NK-92 (cell line): Measurements from ENCODE around the gene TSFM.

Experiments used
- DNase-seq: peaks from one replicate; lab custom pipeline; 2025; ENCODE audit not compliant: unreplicated experiment; lab: John Stamatoyannopoulos, UW

The TSFM gene

DNA sequence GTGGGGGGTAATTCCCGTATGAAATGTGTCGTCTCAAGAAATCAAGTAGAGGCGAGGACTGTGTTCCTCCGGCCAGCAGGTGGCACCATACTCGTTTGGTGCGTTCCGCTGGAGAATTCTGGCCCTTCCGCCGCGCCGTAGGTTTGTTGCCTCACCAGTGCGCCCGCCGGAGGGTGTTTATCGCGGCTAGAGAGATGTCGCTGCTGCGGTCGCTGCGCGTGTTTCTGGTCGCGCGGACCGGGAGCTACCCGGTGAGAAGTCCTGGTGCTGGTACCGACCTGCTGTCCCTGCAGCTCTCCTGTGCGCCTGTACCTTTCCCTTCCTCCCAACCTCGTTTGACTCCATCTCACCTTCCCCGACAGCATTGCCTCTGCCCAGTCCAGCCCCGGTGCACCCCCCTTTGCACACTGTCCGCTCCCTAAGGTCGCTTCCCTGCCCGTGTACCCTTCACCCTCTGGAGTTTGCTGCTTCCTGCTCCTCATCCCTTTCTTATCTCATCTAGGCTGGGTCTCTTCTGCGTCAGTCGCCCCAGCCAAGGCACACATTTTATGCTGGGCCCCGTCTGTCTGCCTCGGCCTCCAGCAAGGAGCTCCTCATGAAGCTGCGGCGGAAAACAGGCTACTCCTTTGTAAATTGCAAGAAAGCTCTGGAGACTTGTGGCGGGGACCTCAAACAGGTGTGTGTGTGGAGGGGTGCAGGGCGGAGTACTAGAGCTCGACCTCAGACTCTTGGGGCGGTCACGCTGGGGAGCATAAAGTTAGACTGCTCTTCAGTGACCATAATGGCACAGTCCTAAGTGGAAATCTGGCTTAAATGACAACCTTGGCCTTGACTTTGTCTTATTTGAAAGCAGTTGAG lies at the start of gene TSFM:
TSFM (plus strand) TSS at position 180 of the 858 bp plus-strand sequence; CDS start at position 195, 15 bp downstream.
- DNase-seq = peak; percentile 67

DNA sequence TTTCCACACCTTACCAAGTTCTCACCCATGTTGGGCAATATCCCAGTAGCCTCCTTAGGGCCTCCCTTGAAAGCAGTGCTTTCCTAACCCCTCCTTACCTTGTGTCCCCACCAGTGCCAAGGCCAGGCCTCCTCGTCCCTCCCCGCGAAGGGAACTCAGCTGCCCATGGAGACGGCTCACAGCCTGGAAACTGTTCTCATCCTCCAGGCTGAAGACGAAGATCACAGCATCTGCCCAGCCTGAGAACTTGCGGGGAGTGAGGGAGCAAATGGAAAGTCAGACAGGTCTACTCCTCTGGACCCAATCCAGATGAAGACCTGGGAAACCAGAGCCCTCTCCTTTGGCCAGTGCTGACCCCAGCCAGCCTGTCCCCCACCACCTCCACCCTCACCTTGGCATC lies 48.7 kb upstream of the TSFM start:
- DNase-seq = no peak

DNA sequence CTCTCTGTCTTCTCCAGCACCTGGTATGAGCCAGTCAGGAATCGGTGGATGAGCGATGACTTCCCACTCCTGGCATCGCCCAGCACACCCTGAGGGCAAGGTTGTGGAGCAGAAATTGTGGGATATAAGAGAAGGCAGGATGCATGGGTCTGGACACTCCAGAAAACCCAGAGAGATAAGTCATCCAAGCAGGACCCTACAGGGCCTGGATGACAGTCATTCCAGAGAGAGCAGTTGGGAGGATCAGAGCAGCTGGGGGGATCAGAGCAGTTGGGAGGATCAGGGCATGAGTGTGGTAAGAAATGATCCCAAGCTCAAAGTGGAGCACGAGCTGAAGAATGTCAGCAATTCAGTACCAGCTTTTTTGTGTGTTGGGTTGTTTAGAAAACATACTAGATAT lies 48.0 kb upstream of the TSFM start:
- no peak for DNase-seq

DNA sequence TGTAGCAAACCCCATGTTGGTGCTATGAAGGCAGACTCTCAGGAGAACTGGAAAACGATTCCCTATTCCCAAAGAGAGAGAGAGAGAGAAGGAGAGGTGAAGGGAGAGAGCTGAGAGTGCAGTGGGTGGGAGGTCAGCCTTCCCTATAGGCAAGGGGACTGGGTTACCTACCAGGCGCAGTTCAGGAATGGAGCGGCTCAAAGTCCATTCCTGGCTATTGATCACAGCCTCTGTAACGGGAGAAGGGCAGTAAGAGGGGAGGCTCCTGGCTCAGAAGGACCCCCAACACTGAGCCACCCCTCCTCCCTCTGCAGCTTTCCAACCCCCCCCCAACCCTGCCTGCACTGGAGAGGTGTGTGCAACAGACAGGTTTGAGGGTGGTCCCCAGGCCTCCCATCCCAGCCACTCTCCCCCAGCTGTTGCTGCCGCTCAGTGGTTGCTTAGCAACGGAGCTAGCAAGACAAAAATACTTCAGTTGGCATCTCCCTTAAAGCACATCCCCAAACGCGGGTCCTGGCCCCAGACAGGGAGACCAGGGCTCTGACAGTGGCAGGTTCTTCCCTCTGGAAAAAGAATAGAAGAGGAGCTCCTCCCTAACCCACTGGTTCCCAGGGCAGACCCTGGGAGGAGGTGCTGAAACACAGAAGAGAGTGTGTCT lies 47.3 kb upstream of the TSFM start:
- no peak for DNase-seq

DNA sequence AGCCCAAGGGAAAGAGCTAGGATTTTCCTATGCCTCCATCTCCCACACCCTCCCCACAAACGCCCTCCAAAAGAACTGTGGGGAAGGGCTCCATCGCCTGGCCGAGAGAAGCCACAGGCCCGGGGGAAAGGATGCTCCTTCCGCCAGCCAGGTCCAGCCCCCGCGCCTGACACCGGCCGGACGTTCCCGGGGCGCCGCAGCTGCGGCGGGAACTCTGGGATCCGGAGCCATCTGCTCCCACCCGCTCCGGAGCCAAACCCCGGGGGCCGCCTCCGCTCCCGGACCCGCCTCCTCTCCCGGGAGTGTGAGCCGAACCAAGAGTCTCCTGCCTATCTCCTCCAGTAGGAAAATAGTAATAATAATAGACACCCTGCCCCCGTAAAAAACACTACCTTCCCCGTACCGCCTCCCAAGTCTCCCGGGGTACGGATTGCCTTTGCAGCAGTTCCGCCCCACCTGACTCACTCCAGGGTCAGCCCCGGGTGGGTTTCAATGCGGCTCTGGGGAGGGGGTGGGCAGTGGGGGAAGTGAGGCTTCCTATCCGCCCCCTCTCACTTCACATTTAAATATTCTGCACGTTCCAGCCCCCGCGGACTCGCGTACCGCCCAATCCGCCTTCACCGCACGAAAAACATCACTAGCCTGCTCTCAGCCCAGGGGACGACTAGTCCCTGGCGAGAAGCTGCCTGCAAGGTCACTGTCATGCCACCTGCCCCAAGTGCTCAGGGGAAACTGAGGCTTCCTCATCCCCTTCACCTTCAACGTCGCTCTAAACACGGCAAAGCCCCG lies 46.4 kb upstream of the TSFM start:
- no peak for DNase-seq

DNA sequence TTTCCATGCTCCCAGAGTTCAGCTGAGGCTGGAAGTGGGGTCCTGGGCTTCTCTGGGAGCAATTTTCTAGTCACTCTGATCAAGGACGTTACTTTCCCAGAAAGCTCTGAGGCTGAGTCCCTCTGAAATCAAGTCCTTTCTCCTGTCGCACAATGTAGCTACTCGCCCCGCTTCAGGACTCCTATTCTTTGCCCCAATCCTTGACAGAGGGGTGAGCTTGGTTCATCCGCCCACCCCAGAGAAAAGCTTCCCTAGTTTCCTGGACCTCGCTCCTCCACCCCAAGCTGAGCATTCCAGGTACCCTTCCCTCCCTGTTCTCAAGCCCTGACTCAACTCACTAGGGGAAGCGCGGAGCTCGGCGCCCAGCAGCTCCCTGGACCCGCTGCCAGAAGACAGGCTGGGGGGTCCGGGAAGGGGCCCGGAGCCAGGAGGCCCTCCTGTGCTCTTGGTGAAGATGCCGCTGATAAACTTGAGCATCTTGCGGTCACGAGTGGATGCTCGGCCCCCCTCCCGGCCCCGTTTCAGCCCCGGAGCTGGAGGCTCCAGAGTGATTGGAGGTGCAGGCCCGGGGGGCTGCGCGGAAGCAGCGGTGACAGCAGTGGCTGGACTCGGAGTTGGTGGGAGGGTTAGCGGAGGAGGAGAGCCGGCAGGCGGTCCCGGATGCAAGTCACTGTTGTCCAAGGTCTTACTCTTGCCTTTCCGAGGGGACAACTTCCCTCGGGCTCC lies 45.7 kb upstream of the TSFM start:
- no peak for DNase-seq

DNA sequence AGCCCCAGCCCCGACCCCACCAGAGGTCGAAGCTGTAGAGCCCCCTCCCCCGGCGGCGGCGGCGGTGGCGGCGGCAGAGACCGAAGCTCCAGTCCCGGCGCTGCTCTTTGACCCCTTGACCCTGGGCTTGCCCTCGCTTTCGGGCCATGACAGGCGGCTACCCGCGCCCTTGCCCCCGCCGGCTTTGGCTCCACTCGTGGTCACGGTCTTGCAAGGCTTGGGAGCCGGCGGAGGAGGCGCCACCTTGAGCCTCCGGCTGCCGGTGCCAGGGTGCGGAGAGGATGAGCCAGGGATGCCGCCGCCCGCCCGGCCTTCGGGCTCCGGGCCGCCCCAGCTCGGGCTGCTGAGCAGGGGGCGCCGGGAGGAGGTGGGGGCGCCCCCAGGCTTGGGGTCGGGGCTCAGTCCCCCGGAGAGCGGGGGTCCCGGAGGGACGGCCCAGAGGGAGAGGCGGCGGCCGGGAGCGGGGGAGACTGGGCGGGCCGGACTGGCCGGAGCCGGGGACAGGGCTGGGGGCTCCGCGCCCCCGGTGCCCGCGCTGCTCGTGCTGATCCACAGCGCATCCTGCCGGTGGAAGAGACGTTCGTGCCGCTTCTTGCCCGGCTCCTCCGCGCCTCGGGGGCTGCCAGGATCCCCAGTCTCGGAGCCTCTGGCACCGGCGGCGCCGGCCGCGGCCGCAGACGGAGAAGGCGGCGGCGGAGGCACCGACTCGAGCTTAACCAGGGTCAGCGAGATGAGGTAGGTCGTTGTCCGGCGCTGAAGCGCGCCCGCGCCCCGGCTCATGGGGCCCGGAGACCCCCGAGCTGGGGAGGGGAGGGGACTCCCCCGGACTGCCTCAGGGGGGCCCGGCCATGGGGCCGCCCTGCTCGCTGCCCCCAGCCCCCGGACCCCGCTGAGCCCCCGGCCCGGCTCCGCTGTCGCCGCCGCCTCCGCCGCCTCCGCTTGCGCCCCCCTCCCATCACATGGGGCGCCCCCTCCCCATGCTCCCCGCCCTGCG lies 44.8 kb upstream of the TSFM start:
- DNase-seq = no peak

DNA sequence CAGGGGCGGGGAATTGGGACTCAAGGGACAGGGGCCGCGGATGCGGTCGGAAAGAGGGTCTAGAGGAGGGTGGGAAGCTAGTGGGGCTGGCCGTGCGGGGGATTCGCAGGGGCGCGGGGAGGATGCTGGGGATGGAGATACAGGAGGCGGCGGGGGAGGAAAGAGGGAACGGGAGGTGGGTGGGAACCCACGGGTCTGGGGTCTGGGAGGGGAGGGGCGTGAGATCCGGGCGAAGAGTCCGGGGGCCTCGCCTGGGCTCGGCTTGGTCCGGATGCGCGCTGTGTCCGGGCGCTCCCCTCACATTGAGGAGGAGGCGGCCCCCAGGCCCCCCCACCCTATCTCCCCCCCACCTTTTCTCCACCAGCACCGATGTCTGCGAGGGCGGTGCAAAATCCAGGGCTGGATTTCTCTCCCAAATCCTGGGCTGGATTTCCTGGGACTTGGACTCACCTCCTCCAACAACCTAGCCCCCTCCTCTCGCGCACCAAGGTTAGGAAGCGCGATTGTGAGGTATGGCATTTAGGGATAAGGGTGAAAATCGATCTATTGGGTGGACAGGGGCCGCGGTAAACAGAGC lies 43.8 kb upstream of the TSFM start, which contains the start of gene AGAP2:
AGAP2 (minus strand) TSS at position 82 of the 577 bp plus-strand sequence. CDS start 496 bp downstream, outside the sequence.
- no peak for DNase-seq

DNA sequence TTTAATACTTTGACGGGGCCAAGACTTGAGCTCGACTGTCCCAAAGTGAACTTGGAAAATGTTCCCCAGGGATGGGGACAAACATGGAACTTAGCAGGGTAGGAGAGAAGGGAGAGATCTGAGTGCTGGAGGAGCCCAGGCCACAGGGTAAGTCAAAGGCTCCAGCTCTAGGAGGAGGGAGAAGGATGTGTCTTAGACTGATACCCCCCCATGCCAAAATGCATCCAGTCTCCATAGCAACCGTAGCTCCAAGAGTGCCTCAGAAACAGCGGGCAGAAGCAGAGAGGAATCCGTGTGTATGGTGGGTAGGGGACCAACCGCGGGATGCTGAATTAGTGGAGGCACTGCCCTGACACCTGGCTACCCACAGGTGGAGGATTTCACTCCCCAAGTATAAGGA lies 43.2 kb upstream of the TSFM start:
- DNase-seq = no peak

DNA sequence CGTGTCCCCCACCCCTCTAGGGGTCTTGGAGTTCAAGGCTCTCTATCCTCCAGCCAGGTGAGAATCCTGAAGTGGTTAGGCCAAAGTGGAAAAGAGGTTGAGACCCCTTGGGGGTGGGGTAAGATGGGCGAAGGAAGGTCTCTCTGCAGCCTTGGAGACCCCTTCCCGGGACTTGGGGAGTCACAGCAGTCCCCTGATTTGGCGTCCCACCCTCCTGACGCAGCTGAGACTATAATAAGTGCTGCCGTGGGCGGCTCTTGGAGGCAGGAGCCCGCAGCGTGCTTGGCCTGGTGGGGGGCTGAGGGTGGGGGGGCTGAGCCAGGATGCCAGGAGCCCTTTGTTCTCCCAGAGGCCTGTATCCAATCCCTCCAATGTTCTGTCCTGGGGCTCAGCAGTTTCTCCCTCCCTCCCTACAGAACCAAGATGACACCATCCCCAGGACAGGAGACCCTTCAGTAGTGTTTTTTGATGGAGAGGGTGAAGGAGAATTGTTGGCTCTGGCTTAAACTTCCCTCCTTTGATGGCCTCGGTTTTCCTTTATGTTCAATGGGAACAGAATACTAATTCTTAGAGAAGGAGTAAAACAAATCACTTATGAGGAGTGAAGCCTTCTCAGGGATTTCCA lies 42.6 kb upstream of the TSFM start:
- DNase-seq = no peak

DNA sequence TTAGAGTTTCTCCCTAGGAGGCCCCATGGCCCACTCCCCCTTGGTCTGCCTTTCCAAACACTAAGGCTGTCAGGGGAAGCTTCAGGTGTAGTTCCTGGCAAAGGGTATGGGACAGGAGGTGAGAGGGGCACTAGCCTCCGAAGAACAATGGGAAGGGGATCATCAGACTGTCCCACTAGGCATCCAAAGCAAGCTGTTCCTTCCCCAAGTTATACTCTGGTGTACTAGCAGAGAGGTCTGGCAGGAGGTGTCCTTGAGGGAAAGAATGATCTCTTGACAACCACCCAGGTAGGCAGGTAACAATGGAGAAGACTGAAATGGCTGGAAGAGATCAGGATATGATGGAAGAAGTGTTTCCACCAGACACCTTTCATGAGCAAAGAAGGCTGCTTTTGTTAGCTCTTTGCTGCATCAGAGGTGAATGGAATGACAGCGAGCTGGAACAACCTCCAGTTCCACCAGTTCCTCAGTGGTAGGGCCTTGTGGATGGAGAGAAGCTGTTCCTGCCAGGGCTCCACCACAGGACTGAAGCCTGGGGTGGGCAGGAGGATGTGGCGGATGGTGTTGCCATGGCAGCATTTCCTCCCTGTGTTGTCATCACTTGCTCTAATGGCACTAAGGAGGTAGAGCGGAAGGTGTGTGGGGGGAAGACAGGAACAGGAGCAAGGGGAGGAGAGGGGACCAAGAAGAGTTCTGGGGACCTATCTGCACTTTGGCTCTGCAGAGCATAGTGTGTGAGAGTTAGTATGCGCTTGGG lies 41.8 kb upstream of the TSFM start:
- DNase-seq = peak; percentile 34

DNA sequence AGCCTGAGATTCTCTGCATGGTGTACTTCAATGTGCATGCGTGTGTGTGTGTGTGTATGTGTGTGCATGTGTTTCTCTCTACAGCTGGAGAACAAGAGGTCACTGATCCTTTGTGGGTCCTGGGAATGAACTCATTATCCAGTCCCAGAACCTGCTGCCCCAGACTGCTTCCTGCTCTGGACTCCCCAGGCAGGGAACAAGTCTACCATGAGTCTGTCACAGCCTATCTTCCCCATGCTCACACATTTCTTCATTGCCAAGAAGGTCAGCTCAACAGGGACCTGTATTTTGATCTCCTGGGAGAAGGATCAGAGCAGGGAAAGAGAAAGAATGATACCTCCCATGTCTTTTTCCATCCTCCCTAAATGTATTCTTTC lies 41.2 kb upstream of the TSFM start:
- DNase-seq = no peak

DNA sequence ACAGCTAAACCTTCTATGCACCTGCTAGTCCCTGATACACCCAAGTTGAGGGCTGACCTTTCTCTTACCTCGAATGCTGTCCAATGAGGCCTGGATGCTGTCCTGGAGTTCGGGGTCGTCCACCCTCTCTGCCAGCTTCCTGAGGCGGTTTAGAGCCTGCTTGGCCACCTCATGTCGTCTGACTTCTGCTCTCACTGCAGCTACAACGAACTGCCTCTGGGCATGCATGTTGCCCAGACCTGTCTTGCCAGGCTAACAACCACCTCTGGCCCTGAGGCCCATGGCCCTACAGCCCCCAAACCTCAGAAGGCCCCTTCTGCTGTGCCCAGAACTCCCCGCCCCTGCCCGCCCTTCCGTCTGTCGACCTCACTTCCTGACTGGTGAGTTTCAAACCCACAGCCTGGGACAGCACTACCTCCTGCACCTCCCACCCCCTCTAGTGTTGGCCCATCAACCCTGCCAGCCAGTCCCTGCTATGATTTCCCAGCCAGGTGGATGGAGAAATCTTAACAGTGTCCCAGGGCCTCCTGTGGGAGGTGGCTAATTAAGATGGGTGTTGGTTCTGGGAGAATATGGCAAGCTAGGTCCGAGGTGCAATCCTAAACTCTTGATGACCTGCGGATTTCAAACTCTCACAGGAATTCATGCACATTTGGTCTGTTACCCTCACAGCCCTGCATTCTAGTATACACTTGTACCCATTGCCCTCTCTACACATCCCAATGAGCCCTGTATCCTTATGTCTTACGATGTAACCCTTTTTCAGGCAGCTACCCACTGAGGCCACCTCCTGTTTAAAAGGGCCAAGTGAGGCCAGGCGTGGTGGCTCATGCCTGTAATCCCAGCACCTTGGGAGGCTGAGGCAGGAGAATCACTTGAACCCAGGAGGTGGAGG lies 40.5 kb upstream of the TSFM start:
- DNase-seq = no peak

DNA sequence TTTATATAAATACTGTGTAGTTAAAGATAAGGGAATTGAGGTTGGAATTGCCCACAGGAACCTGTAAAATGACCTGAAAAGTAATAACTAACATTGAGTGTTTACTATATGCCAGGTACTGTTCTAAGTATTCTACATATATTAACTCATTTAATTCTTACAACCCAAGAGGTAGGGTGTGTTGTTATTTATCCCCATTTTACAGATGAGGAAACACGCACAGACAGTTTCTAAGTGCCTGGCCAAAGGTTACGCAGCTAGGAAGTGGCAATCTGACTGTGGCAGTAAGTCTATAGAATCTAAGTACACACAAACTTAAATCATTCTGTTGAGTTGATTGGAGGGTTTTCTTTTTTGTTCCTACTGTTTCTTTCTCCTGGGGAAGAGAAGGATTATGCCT lies 38.8 kb upstream of the TSFM start:
- no peak for DNase-seq

DNA sequence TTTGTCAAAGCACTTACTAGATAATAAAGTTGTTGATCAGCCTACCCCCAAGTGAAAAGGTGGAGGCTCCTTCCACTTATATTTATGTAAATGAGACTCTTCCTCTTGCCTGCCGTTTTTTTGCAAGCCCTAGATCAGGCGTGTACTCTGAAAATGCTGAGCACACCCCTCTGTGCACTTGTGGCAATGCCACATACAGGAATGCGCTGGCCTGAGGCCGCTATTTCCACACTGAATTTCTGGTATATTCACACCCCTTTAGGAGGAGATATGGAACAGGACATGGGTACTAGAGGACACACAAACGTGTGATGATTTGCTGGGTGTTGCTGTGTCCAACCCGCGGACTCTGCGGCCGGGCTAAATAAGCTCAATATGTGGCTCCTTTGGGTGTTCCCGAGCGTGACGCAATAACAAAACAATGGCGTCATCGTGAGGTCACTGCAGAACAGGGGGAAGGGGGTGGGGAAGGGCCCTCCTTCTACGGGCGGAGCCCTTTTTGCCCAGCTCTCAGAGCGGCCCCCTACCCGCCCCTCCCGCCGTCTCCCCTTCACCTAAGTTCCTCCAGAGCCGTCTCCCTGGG lies 38.3 kb upstream of the TSFM start:
- DNase-seq = no peak

DNA sequence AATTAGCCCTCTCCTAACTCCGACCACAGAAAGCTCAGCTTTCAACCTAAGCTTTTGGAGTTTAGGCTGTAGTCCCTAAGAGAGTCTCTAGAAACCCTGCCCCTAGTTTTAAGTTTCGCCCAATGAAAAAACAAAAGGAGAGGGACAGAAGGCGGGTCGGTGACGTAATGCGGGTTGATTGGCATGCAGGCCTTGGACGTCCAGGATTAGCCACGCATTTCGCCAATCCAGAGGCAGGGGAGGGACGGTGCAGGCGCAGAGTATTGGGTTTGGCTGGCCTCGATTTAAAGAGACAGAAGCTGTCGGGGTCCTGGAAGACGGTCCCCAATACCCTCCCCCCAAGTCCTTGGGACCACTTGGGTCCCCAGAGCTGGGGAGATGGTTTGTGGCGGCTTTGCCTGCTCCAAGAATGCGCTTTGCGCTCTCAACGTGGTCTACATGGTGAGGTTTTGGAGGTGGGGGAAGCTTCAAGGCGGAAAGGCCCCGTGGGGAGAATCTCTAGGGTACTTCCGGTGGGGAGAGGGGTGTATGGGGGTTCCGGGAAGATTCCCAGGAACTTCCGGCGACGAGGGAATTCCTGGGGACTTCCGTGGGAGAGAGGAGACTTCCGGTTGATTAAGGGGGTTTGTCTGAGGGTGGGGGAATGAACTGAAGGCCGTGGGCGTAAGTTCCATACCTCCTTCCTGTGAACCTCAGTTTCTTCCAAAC lies 37.7 kb upstream of the TSFM start, which contains the start of gene TSPAN31:
TSPAN31 (plus strand) TSS at position 263 of the 708 bp plus-strand sequence; CDS start at position 379, 116 bp downstream.
- DNase-seq = peak; percentile 68
